Peyer's patch (tissue), 4 donors: Measurements from ENCODE around the gene FAM20B.

Source experiments
- POLR2A ChIP-seq, 2 donors: fragments of 450-650 bp; IDR thresholded peaks; one replicate each; pipeline ENCODE4 v1.5.1; 2017; ENCODE audit warnings: antibody characterized with exemption in 2 of 2, mild to moderate bottlenecking in 2 of 2, moderate library complexity in 2 of 2
- TF ChIP-seq, protein P1 (sequence below), 6 experiments: fragments of 450-650 bp in 4 of 6; fragments of 200-600 bp in 2 of 6; sonication (generic) in 1 of 6; IDR thresholded peaks; one replicate each; pipeline ENCODE4 v1.5.1; 2017 to 2019; ENCODE audit warnings: antibody characterized with exemption in 6 of 6, mild to moderate bottlenecking in 3 of 6, moderate library complexity in 1 of 6

- TF ChIP-seq, protein P1, sequence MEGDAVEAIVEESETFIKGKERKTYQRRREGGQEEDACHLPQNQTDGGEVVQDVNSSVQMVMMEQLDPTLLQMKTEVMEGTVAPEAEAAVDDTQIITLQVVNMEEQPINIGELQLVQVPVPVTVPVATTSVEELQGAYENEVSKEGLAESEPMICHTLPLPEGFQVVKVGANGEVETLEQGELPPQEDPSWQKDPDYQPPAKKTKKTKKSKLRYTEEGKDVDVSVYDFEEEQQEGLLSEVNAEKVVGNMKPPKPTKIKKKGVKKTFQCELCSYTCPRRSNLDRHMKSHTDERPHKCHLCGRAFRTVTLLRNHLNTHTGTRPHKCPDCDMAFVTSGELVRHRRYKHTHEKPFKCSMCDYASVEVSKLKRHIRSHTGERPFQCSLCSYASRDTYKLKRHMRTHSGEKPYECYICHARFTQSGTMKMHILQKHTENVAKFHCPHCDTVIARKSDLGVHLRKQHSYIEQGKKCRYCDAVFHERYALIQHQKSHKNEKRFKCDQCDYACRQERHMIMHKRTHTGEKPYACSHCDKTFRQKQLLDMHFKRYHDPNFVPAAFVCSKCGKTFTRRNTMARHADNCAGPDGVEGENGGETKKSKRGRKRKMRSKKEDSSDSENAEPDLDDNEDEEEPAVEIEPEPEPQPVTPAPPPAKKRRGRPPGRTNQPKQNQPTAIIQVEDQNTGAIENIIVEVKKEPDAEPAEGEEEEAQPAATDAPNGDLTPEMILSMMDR (IDR thresholded peaks at IDR 0.05), result no peak
- no peak for TF ChIP-seq POLR2A (IDR thresholded peaks at IDR 0.05)
These were observed 27.4 kb upstream of the FAM20B start for GRCh38 chr1:178998295-178998694.
